ENCODE measurements around the gene FAM234B. TPM values are rescaled to one million over a fixed set of nuclear protein-coding genes. Genes with fewer than 3 reads are reported as not detected.

Gene FAM234B
- total RNA-seq, 1 experiment from 2014 or later: 20.8 TPM

- H3K18ac ChIP-seq (ENCODE audit: insufficient read length, low read depth, low read length): no peak overlapping the region
- no peak overlapping the region for H3K4ac ChIP-seq (ENCODE audit: low read depth, low read length)
- no peaks in the 10 kb centered on the region for H3K9me3 ChIP-seq (ENCODE audit: control insufficient read depth, low read depth, low read length)
- no peak overlapping the region for H2AK5ac ChIP-seq (ENCODE audit: insufficient read length, low read length)
- H2BK20ac ChIP-seq (ENCODE audit: low read depth, low read length, poor library complexity, severe bottlenecking): no peak overlapping the region
- H3K79me1 ChIP-seq (ENCODE audit: insufficient read depth, low read depth, low read length, poor library complexity, severe bottlenecking): no peaks in the 10 kb centered on the region
- H3K27me3 ChIP-seq (ENCODE audit: insufficient read depth, low read length): no peaks in the 10 kb centered on the region
- H3K79me2 ChIP-seq (ENCODE audit: insufficient read depth, low read length): no peaks in the 10 kb centered on the region
- peaks cover 8 to 10% of the 10 kb centered on the region in 2 experiments for H3K4me1 Mint-ChIP-seq
- no peak overlapping the region for H3K14ac ChIP-seq (ENCODE audit: insufficient read depth, low read length)
- H3K4me1 ChIP-seq (ENCODE audit: insufficient read depth, low read length): no peaks in the 10 kb centered on the region
- H2AFZ ChIP-seq (ENCODE audit: low read length): no peak overlapping the region
- H4K91ac ChIP-seq (ENCODE audit: insufficient read length, low read depth, low read length): no peak overlapping the region
- peaks cover 8 to 41% (median 34%) of the 10 kb centered on the region in 3 experiments for H3K36me3 Mint-ChIP-seq (ENCODE audit: insufficient read depth in 1 of 3, low read depth in 3 of 3)
- no peak overlapping the region for H3K56ac ChIP-seq (ENCODE audit: insufficient read length, low read depth, low read length)
- no peak overlapping the region for H3K27ac ChIP-seq (ENCODE audit: insufficient read length, low read depth, low read length)
- H3K9me3 Mint-ChIP-seq: no peaks in the 10 kb centered on the region
- no peaks in the 10 kb centered on the region for H3K27me3 Mint-ChIP-seq (ENCODE audit: low read depth)
- TF ChIP-seq CTCF (conservative IDR thresholded peaks at IDR 0.05): no peak
- H2BK12ac ChIP-seq (ENCODE audit: insufficient read length, low read depth, low read length): no peak overlapping the region
- no peak overlapping the region for H3K27ac Mint-ChIP-seq
- no peak overlapping the region for H2BK5ac ChIP-seq (ENCODE audit: insufficient read length, low read length)
- H3K9ac ChIP-seq (ENCODE audit: extremely low read depth, insufficient read length, low read length): no peak overlapping the region
- no peak overlapping the region for H3K4me2 ChIP-seq (ENCODE audit: insufficient read depth, insufficient read length, low read length)
- H2BK120ac ChIP-seq (ENCODE audit: low read depth, low read length, poor library complexity, severe bottlenecking): no peak overlapping the region
- no peak overlapping the region for H2BK15ac ChIP-seq (ENCODE audit: low read depth, low read length)
- H4K20me1 ChIP-seq (ENCODE audit: control insufficient read depth, insufficient read depth, insufficient read length): no peaks in the 10 kb centered on the region
- H4K5ac ChIP-seq (ENCODE audit: insufficient read length, low read depth, low read length): no peak overlapping the region
- H3K4me3 Mint-ChIP-seq: no peak overlapping the region
- no peaks in the 10 kb centered on the region for H3K23me2 ChIP-seq (ENCODE audit: insufficient read length, low read depth, low read length, poor library complexity, severe bottlenecking)
- no peak overlapping the region for H3T11ph ChIP-seq (ENCODE audit: low read length)
- DNase-seq: no peak
- no peak overlapping the region for H4K8ac ChIP-seq (replicated peaks; ENCODE audit: insufficient read length, low read depth, low read length)
- no CpG with 5 or more reads among the region's 5 CpGs for WGBS (ENCODE audit: extremely low coverage, insufficient read length, low lambda C conversion rate)
- no peak overlapping the region for H3K23ac ChIP-seq (ENCODE audit: insufficient read length, low read depth, low read length)
Measured at GRCh38 chr12:13062669-13063068, 18.5 kb downstream of the FAM234B start.
